SK-N-SH treated with all-trans-retinoic acid at 6 μM for 48 hours (cell line): ENCODE results near the gene MIDN.

ENCODE experiments used
- ATAC-seq: fragments of 200-7000 bp; cut with Tn5 transposase; 3 replicates; pipeline ENCODE4 v1.9.1; 2020; ENCODE audit warnings: mild to moderate bottlenecking, moderate library complexity
- ARNTL ChIP-seq: fragments of 450-650 bp; formaldehyde crosslinking; IDR thresholded peaks from 2 replicates; pipeline ENCODE4 v1.5.0; 2020; ENCODE audit warnings: low read depth, mild to moderate bottlenecking, moderate library complexity, borderline replicate concordance
- BACH2 ChIP-seq: fragments of 250-450 bp; sonication (Bioruptor Pico); IDR thresholded peaks from 2 replicates; pipeline ENCODE4 v1.9.0; 2021; ENCODE audit warnings: mild to moderate bottlenecking, borderline replicate concordance
- CSDC2 ChIP-seq: fragments of 250-450 bp; sonication (Bioruptor Pico); IDR thresholded peaks from 2 replicates; pipeline ENCODE4 v1.5.0; 2020; ENCODE audit warnings: mild to moderate bottlenecking, moderate library complexity
- ESRRG ChIP-seq: fragments of 250-450 bp; sonication (Bioruptor Pico); IDR thresholded peaks from 2 replicates; pipeline ENCODE4 v1.6.1; 2021; ENCODE audit warnings: mild to moderate bottlenecking
- GLIS3 ChIP-seq: fragments of 250-450 bp; sonication (Bioruptor Pico); IDR thresholded peaks from 2 replicates; pipeline ENCODE4 v1.5.0; 2020; ENCODE audit warnings: mild to moderate bottlenecking, moderate library complexity
- RARB ChIP-seq: fragments of 250-450 bp; sonication (Bioruptor Pico); IDR thresholded peaks from 2 replicates; pipeline ENCODE4 v1.8.0; 2021; ENCODE audit warnings: mild to moderate bottlenecking, moderate library complexity
- SNAI2 ChIP-seq: fragments of 250-450 bp; sonication (Bioruptor Pico); IDR thresholded peaks from 2 replicates; pipeline ENCODE4 v1.5.0; 2020; ENCODE audit warnings: mild to moderate bottlenecking, moderate library complexity
- TCF4 ChIP-seq: fragments of 250-450 bp; sonication (Bioruptor Pico); IDR thresholded peaks from 2 replicates; pipeline ENCODE4 v1.8.0; 2021; ENCODE audit warnings: mild to moderate bottlenecking, moderate library complexity, borderline replicate concordance
- ZC3H10 ChIP-seq: fragments of 250-450 bp; sonication (Bioruptor Pico); IDR thresholded peaks from 2 replicates; pipeline ENCODE4 v1.5.1; 2021; ENCODE audit warnings: mild to moderate bottlenecking, moderate library complexity
- ZFP3 ChIP-seq: fragments of 250-450 bp; sonication (Bioruptor Pico); IDR thresholded peaks from 2 replicates; pipeline ENCODE4 v1.5.0; 2020; ENCODE audit warnings: mild to moderate bottlenecking, moderate library complexity
- ZNF565 ChIP-seq: fragments of 450-650 bp; formaldehyde crosslinking; conservative IDR thresholded peaks from 2 replicates; pipeline ENCODE4 v1.5.0; 2020; ENCODE audit warnings: low read depth, mild to moderate bottlenecking, moderate library complexity
- ZNF8 ChIP-seq: fragments of 450-650 bp; formaldehyde crosslinking; IDR thresholded peaks from 2 replicates; pipeline ENCODE4 v1.5.0; 2020; ENCODE audit warnings: mild to moderate bottlenecking, moderate library complexity
- TF ChIP-seq, protein P1 (sequence below): fragments of 250-450 bp; sonication (Bioruptor Pico); IDR thresholded peaks from 2 replicates; pipeline ENCODE4 v1.8.0; 2020; ENCODE audit warnings: mild to moderate bottlenecking, moderate library complexity, borderline replicate concordance
- TF ChIP-seq, protein P2 (sequence below): fragments of 250-450 bp; sonication (Bioruptor Pico); IDR thresholded peaks from 2 replicates; pipeline ENCODE4 v1.8.0; 2021; ENCODE audit warnings: low read depth, mild to moderate bottlenecking, moderate library complexity, borderline replicate concordance
- TF ChIP-seq, protein P3 (sequence below): fragments of 250-450 bp; sonication (Bioruptor Pico); IDR thresholded peaks from 2 replicates; pipeline ENCODE4 v1.5.0; 2020; ENCODE audit warnings: mild to moderate bottlenecking, moderate library complexity
- TF ChIP-seq, protein P4 (sequence below): fragments of 250-450 bp; sonication (Bioruptor Pico); IDR thresholded peaks from 2 replicates; pipeline ENCODE4 v1.5.1; 2020; ENCODE audit warnings: low read depth, mild to moderate bottlenecking, moderate library complexity

Gene MIDN

DNA sequence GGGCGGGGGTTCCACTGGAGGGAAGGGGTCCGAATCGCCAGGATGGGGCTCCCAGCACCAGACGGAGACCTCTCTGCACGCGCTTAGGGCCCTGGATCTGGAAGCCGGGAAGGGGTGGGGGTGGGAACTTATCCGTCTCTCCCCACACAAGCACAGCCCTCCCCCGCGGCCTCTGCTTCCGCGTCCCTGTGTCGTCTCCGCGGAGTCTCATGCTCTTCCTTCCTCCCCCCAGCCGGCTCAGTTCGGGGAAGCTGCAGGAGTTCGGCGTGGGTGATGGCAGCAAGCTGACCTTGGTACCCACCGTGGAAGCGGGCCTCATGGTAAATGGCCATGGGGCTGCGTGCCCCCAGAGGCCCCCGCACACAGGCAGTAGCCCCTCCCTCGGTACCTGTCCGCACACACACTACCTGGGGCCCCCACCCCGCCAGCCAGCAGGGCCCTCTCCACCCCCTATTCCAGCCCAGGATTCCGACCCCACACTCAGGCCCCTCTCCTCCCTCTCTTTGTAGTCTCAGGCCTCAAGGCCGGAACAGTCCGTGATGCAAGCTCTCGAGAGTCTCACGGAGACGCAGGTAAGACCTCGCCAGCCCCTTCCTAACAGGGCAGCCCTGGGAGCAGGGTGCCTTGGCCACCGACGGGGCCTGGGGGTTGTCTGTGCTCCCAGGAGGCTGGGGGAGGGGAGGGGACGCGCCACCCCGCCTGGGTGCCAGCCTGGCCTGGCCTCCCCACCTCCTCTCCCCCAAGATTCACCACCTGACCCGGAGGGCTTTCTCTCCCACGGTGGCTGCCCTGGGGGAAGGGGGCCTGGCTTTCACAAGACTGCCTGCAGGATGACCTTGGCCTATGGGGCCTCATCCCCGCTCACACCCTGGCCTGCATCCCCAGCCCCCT lies 3.2 kb downstream of the MIDN start:
- ATAC-seq, result peak; percentile 0; the same call in 1 of the 3 replicates
- TF ChIP-seq CSDC2 (CRISPR knock-in tag) (no peak), ESRRG (CRISPR knock-in tag) (no peak)

DNA sequence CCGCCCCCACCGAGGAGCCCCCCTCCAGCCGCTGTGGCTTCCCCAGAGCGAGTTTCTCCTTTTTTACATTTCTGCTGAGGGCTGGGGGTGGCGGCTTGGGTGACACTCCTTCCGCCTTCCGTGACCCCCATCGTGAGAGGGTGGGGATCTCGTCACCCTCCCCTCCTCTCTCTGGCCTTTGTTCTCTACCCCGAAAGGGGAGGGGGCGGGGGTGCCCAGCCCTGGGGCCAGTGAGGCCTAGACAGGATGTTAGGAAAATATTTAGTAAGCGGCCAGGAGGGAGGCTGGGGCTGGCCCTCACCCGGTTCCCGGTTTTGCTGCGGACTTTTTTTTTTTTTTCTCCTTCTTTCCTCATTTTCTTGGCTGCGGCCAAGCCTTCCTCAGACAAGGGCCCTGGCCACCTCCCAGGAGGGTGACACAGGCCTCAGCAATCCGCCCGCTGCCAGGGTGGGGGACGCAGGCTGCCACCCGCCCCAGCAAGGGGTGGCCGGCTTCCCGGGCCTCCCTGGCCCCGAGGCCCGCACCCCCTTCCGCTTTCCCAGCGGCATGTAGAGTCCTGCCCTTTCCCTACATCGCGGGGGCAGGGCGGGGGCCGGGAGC lies 3.9 kb downstream of the MIDN start:
- peak; percentile 25 for ATAC-seq
- TF ChIP-seq, protein P1, sequence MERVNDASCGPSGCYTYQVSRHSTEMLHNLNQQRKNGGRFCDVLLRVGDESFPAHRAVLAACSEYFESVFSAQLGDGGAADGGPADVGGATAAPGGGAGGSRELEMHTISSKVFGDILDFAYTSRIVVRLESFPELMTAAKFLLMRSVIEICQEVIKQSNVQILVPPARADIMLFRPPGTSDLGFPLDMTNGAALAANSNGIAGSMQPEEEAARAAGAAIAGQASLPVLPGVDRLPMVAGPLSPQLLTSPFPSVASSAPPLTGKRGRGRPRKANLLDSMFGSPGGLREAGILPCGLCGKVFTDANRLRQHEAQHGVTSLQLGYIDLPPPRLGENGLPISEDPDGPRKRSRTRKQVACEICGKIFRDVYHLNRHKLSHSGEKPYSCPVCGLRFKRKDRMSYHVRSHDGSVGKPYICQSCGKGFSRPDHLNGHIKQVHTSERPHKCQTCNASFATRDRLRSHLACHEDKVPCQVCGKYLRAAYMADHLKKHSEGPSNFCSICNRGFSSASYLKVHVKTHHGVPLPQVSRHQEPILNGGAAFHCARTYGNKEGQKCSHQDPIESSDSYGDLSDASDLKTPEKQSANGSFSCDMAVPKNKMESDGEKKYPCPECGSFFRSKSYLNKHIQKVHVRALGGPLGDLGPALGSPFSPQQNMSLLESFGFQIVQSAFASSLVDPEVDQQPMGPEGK (CRISPR knock-in tag), result no peak
- TF ChIP-seq SNAI2 (CRISPR knock-in tag) (no peak), ZNF565 (no peak), ESRRG (CRISPR knock-in tag) (no peak), CSDC2 (CRISPR knock-in tag) (no peak), TCF4 (CRISPR knock-in tag) (no peak), ZNF8 (CRISPR knock-in tag) (no peak), ARNTL (CRISPR knock-in tag) (no peak), RARB (no peak), BACH2 (CRISPR knock-in tag) (no peak), ZC3H10 (CRISPR knock-in tag) (no peak)
- TF ChIP-seq, protein P2, sequence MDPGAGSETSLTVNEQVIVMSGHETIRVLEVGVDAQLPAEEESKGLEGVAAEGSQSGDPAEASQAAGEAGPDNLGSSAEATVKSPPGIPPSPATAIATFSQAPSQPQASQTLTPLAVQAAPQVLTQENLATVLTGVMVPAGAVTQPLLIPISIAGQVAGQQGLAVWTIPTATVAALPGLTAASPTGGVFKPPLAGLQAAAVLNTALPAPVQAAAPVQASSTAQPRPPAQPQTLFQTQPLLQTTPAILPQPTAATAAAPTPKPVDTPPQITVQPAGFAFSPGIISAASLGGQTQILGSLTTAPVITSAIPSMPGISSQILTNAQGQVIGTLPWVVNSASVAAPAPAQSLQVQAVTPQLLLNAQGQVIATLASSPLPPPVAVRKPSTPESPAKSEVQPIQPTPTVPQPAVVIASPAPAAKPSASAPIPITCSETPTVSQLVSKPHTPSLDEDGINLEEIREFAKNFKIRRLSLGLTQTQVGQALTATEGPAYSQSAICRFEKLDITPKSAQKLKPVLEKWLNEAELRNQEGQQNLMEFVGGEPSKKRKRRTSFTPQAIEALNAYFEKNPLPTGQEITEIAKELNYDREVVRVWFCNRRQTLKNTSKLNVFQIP (CRISPR knock-in tag), result no peak
- TF ChIP-seq, protein P3, sequence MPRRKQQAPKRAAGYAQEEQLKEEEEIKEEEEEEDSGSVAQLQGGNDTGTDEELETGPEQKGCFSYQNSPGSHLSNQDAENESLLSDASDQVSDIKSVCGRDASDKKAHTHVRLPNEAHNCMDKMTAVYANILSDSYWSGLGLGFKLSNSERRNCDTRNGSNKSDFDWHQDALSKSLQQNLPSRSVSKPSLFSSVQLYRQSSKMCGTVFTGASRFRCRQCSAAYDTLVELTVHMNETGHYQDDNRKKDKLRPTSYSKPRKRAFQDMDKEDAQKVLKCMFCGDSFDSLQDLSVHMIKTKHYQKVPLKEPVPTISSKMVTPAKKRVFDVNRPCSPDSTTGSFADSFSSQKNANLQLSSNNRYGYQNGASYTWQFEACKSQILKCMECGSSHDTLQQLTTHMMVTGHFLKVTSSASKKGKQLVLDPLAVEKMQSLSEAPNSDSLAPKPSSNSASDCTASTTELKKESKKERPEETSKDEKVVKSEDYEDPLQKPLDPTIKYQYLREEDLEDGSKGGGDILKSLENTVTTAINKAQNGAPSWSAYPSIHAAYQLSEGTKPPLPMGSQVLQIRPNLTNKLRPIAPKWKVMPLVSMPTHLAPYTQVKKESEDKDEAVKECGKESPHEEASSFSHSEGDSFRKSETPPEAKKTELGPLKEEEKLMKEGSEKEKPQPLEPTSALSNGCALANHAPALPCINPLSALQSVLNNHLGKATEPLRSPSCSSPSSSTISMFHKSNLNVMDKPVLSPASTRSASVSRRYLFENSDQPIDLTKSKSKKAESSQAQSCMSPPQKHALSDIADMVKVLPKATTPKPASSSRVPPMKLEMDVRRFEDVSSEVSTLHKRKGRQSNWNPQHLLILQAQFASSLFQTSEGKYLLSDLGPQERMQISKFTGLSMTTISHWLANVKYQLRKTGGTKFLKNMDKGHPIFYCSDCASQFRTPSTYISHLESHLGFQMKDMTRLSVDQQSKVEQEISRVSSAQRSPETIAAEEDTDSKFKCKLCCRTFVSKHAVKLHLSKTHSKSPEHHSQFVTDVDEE, result no peak
- TF ChIP-seq, protein P4, sequence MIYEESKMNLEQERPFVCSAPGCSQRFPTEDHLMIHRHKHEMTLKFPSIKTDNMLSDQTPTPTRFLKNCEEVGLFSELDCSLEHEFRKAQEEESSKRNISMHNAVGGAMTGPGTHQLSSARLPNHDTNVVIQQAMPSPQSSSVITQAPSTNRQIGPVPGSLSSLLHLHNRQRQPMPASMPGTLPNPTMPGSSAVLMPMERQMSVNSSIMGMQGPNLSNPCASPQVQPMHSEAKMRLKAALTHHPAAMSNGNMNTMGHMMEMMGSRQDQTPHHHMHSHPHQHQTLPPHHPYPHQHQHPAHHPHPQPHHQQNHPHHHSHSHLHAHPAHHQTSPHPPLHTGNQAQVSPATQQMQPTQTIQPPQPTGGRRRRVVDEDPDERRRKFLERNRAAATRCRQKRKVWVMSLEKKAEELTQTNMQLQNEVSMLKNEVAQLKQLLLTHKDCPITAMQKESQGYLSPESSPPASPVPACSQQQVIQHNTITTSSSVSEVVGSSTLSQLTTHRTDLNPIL (CRISPR knock-in tag), result no peak

DNA sequence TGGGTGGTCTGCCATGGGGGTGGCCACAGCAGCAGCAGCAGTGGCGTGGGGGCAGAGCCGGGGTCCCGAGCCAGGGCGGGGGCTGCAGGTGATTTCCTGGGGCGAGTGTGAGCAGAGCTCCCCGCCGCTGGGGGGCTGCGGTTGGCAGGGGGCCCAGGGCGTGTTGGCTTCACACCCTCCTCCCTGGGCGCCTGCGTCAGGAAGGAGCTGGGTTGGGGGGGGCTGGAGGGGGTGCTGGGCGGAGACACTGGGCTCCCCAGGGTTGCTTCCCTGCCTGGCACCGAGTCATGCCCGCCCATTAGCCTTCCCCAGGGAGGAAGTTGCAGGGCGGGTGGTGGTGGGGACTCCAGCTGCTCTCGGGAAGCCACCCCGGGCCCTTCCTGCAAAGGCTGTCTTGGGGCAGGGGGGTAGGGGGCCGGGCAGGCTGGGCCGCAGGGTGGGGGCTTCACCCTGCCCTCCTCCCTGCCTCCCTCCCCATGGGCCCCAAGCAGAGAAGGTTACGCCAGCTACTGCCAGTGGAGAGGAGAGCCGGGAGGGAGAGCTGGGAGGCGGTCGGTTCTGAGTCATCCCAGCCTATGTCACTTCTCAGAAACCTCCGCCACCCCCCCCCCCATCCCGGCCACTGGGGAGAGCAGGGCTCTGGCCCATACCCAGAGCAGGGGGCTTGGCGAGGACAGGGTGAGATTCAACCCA lies 4.6 kb downstream of the MIDN start:
- peak; percentile 63 for ATAC-seq
- TF ChIP-seq, protein P1 (CRISPR knock-in tag), result peak; percentile 84; the same call in 1 of the 2 replicates
- no peak for TF ChIP-seq ZNF8 (CRISPR knock-in tag)
- TF ChIP-seq ZFP3 (CRISPR knock-in tag), result no peak
- 0 out of 2 replicates have a peak, but pooled peaks have one; percentile 21 for TF ChIP-seq GLIS3 (CRISPR knock-in tag)
